NCI-H1105 (cell line): ENCODE data around the gene GATAD2B.
"Not testable (repeated sequence)": the region's sequence is repeated elsewhere in the genome, so short reads cannot be mapped to it uniquely, and the experiment has no call there.

Source experiments
- DNase-seq: peaks from one replicate; lab custom pipeline; 2025; lab: John Stamatoyannopoulos, UW

The GATAD2B gene

DNA sequence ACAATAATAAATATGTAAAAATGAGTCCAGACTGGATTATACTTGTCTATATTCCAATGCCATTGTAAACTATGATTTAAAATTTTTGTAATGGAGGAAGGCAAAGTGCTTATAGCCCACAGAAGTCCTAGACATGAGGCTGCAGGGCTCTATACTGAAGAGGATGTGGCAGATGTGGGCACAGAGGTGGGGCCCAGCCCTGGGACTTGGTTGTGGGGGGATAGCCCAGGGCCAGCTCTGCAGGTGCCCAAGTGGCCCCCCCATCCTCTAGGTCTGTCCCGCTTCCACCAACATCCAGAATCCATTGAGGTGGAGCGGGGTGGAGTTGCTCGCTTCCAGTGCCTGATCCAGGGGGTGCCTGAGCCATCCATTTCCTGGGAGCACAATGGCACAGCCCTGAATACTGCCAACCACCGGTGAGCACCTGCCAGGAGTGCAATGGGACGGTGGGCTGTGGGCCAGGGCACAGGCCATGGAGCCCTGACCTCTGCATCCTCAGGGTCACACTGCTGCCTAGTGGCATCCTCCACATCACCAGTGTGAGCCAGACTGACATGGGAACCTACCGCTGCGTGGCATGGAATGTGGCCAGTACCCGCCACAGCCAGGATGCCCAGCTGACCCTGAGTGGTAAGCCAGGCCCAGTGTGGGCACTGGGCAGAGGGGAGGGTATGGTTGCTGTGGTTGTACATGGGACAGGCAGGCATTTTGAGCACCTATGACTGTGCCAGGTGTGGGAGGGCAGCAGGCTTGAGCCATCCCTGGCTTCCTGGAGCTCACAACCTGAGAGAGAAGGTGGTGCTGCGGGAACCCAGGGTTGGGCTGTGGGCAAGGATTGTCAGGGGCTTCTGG lies 126.6 kb downstream of the GATAD2B start:
- DNase-seq, result no peak

DNA sequence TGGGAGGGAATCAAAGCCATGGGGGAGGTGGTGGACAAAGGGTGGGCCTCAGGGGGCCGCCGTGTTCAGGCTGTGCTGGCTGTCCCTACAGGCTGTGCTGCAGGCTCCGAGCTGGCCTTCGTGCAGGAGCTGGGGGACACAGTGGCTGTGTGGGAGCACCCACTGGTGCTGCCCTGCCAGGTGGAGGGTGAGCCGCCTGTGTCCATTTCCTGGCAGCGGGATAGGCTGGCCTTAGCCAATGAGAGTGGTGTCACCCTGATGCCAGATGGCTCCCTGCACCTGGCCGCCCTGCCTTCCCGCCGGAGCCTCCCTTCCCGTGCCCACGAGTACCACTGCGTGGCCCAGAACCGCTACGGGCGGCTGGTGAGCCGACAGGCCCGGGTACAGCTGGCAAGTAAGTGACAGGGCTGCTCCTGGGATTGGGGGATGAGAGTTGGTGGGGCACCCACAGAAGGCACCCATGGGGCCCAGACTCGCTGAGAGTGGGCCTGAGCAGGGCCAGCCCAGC lies 127.4 kb downstream of the GATAD2B start:
- DNase-seq, result no peak

DNA sequence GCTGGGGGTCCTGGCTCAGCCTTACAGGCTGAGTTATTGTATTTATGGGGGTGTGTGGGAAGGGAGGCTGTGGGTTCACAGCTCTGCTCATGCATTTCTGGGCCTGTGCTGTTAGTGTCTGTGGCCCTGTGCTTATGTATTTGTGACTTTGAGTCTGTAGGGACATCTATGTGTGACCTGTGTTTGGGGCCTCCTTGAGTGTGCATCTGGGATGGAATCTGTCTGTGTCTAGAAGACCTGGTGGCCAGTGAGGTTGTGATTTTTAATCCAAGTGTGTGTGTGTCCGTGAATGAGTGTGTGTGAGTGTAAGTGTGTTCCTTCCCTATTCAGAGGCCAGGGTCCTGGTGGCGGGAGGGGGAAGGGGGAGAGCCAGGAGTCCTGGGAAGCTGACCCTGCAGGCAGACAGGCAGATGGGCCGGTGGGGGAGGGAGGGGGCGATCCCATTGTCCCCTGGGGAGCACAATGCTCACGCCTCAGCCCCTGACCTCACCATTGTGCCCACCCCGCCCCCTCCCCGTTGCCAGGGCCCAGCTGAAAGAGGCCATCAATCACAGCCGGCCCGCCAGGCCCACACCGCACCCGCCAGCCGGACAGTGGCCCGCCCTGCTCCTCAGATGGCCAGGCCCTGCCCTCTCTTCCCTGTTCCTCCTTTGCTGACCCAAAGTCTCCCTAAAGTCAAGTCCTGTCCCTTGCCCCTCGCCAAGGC lies 128.0 kb downstream of the GATAD2B start:
- no peak for DNase-seq

DNA sequence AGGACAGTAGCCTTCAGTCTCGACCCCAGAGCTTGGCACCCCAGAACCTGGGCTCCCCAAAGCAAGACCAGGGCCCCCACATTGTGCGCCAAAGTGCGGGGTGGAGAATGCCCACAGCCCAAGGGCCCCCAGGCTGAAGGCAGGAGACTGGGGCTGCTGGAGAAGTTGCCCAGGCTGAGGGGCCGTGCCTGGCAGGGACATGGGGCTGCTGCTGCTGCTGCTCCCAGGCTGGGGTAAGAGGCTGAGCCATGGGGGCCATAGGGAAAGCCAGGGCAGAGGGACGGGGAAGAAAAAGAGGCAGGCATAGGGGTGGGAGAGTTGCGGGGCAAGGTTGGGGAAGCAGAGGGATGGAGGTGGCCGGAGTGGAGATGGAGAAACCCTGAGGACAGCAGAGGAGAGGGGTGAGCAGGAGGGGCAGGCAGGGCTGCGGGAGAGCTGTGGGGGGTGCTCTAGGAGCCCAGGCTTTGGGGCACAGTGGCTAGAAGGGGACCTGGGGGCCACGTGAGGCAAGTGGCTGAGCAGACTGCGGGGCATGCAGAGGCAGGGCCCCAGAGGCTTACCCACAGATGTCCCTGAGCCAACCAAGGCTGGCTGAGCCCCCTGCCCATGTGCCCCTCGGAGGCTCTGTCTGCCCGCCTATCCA lies 128.7 kb downstream of the GATAD2B start:
- DNase-seq, result no peak

DNA sequence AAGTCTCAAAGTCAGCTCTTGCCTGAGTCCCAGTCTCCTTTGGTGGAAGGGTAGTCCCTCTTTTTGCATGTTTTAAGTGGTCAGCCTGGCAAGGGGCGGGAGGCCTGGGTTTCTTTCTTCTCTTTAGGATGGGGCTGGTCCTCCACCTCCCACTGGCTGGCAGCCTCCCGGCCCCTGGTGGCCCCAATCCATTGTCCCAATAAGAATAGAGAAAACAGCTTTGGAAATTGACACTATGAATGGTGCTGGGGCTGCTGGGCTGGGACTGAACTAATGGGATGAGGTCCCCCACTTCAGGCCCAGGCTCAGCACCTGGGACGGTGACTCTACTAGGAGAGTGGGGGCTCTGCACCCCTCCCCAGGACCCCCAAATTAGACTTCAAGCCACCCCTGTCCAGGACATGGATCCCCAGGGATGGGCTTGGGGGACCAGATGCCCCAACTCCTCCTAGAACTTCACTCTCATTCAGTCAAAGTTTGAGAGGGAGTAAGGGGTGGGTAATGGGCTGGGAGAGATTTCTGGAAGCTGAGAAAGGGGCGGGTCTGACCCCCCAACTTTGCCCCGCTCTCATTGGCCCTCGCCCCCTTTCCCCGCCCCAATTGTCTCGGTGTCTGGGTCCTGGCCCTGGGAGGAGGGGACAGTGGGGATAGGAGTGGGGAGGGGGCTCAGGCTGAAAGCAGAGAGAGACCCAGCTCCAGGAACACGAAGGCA lies 129.4 kb downstream of the GATAD2B start:
- no peak for DNase-seq

DNA sequence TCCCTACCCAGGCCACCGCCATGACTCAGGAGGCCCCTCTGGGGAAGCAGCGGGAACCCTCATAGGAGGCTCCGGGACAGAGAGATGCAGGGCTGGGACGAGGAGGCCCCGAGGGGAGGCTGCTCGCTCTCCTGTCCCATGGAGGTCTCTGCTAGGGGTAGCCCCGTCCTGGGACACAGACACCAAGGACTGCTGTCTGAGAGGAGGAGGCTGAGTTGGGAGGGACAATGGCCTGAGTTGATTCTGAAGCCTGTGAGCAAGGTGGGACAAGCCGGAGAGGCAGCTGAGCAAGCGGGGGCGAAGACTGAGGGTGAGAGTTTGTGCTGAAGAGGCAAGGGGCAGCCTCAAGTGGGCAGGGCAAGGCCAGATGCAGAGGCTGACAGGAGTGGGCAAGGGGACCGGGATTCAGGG lies 130.1 kb downstream of the GATAD2B start:
- no peak for DNase-seq

DNA sequence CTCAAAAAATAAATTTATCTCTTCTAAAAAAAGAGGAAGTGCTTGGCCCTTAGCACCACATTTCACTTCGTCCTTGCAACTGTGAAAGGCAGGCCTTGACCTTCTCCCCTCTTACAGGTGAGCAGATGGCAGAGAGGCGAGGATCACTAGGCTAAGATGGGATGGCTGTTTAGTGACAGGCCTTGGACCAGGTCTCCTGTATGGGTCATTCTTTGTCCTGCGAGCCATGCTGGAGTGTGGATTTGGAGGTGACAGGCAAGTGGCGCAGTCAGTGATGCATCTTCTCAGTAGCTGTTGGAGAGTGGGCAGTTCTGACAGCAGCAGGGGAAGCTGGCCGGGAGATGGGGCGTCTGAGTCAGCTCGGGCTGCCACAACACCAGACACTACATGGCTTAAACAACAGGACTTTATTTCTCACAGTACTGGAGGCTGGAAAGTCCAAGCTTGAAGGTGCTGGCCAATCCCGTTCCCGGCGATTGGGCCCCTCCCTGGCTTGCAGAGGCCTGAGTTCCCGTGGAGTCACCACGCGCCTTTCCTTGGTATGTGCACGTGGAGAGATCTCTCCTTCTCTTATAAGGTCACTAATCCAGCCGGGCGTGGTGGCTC lies 131.0 kb downstream of the GATAD2B start:
- no peak for DNase-seq

DNA sequence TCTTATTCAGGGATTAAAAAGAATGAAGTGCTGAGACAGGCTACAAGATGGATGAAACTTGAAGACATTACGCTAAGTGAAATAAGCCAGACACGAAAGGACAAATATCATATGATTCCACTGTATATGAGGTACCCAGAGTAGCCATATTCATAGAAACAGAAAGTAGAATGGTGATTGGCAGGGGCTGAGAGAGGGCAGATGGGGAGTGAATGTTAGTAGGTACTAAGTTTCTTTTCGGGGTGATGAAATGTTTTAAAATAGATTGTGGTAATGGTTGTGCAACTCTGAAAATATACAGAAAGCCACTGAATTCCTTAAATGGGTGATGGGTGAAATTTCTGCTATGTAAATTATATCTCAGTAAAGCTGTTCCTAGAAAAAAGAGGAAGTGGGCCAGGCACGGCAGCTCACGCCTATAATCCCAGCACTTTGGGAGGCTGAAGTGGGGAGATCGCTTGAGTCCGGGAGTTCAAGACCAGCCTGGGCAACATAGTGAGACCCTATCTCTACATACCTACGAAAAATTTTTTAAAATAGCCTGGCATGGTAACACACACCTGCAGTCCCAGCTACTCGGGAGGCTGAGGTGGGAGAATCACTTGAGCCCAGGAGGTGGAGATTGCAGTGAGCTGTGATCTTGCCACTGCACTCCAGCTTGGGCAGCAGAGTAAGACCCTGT lies 131.7 kb downstream of the GATAD2B start:
- DNase-seq, result no peak

DNA sequence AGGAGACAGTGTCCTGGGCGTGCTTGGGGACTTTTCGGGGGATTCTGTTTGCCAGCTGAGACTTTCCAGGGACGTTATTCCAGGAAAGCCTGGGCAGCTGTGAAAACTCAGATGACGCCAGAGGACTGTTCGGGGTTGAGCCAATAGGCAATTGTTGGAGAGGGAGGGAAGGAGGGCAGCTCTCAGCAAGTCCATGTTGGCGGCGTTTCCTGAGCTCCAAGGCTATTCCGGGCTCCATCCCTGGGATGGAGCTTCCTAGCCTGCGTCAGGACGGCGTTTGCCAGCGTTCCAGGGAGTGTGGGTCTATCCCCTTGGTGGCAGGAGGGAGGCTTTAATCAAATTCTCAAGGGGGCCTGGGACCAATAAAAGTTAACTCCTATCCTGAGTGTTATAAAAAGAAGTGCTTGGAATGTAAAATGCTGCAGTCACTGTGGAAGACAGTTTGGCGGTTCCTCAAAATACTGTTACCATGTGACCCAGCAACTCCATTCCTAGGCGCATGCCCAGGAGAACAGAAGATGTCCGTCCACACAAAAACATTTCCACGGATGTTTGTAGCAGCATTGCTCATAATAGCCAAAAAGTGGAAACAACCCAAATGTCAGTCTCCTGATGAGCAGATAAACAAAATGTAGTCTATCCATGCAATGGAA lies 132.3 kb downstream of the GATAD2B start:
- no peak for DNase-seq

DNA sequence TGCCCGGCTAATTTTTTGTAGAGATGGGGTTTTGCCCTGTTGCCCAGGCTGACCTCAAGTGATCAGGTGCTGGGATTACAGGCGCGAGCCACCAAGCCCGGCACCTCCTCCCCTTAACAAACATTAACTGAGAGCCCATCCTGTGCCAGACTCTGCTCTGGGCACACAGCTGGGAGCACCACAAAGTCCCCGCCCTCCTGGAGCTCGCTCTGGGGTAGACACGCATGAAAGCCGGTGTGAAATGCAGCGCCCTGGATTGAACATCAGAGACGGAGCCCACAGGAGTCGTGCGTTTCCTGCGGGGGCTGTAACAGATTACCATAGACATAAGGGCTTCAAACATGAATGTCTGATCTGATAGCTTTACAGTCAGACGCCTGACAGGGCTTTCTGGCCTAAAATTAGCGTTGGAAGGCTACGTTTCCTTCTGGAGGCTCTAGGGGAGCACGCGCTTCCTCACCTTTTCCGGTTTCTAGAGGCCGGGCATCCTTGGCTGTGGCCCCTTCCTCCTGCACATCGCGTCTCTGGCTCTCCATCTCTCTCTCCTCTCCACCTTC lies 133.2 kb downstream of the GATAD2B start:
- no peak for DNase-seq

DNA sequence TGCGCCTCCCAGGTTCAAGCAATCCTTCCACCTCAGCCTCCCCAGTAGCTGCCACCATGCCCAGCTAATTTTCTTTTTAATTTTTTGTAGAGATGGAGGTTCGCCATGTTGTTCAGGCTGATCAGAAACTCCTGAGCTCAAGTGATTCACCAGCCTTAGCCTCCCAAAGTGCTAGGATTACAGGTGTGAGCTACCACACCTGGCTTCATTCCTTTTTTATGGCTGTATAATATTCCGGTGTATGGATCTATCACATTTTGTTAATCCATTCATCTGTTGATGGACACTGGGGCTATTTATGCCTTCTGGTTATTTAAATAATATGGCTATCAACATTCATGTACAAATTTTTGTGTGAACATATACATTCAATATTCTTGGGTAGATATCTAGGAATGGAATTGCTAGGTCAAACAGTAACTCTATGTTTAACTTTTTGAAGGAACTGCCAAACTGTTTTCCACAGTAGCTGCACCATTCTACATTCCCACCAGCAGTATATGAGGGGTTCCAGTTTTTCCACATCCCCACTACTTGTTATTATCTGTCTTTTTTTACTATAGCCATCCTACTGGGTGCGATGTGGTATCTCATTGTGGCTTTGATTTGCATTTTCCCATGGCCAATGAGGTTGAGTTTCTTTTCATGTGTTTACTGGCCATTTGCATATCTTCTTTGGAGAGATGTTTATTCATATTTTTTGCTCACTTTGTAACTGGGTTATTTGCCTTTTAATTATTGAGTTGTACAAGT lies 136.6 kb downstream of the GATAD2B start:
- DNase-seq, result no peak

DNA sequence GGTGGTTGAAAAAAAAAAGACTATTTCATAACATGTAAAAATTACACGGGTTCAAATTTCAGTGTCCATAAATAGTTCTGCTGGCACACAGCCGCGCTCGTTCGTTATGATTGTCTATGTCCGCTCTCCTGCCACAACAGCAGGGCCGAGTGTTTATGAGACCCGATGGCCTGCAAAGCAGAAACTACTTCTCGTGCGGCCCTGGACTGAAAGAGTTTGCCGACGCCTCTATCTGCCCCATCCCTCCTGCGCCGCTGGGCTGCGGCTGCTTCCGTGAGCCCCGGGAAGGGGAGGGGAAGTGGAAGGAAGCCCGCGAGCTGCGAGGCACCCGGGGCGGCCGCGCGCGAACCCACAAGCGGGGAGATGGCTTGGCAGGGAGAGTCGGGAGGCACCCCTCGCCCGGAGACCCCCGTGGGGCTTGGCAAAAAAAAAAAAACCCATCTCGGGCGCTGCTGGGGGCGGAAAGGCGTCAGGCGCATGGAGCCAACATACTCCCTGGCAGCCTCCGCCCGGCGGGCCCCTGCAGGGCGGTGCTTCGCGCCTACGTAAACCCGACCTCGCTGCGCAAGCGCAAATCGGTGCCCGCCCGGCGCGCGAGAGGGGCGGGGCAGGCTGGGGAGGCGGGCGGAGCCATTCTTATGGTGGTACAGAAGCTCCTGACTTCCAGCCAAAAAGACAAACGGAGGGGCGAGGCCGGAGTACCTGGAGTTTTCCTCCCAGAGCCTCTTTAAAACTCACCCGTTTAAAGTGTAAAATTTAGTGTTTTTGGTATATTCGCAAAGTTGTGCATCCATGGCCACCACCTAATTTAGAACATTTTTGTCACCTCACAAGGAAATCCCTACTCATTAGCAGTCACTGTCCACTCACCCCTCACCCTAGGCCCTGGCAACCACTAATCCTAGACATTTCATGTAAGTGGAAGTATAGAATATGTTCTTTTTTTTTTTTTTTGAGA lies 139.3 kb downstream of the GATAD2B start:
- DNase-seq, result peak; percentile 79

DNA sequence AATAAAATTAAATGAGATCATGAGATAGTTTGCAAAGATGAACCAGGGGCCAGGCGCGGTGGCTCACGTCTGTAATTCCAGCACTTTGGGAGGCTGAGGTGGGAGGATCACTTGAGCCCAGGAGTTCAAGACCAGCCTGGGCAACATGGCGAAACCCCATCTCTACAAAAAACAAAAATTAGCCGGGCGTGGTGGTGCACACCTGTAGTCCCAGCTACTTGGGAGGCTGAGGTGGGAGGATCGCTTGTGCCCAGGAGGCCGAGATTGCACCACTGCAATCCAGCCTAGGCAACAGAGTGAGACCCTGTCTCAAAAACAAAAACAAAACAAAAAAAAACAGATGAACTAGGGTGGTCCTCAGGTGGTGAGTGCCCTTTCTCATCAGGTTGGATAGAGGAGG lies 140.1 kb downstream of the GATAD2B start:
- not testable (repeated sequence) for DNase-seq

DNA sequence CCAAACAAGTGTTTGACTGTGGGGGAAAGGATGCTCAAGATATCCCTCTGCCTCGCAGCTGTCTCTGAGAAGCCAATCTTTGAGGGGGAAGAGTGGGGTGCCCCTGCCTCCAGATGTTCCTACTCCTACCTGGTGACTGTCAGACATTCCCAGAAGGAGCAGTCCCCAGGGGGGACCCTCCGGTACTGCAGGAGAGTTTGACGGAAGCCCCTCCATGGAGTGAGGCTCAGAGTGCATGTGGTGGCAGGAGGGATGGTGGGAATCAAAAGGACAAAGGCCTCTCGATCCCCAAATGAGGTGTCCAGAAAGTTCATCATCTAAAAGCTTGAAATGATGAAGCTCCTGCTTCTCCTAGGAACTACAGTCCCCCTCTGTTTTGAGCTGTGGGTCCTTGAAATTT lies 142.2 kb downstream of the GATAD2B start:
- DNase-seq, result no peak

DNA sequence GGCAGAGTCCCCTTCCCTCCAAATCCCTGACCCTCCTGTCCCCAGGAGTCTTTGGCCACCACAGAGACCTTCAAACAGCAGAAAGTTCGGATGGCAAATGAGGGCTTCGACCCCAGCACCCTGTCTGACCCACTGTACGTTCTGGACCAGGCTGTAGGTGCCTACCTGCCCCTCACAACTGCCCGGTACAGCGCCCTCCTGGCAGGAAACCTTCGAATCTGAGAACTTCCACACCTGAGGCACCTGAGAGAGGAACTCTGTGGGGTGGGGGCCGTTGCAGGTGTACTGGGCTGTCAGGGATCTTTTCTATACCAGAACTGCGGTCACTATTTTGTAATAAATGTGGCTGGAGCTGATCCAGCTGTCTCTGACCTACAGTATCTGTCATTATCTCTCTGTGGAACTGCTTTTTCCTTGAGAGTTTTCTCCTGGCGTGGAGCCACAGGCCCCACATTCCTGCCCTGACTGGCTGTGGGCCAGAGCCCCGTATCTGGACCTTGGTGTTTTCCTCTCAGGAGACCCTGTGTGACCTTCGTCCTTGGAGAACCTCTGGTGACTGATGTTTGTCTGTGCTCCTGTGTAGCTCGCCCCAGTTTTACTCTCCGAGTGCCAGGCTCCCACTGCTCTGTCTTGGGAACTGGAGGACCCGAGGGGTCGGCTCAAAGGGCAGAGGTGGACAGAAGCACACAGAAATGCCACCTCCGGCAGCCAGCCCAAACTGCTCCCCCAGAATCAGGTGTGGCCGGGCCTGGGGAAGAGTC lies 142.8 kb downstream of the GATAD2B start:
- no peak for DNase-seq

DNA sequence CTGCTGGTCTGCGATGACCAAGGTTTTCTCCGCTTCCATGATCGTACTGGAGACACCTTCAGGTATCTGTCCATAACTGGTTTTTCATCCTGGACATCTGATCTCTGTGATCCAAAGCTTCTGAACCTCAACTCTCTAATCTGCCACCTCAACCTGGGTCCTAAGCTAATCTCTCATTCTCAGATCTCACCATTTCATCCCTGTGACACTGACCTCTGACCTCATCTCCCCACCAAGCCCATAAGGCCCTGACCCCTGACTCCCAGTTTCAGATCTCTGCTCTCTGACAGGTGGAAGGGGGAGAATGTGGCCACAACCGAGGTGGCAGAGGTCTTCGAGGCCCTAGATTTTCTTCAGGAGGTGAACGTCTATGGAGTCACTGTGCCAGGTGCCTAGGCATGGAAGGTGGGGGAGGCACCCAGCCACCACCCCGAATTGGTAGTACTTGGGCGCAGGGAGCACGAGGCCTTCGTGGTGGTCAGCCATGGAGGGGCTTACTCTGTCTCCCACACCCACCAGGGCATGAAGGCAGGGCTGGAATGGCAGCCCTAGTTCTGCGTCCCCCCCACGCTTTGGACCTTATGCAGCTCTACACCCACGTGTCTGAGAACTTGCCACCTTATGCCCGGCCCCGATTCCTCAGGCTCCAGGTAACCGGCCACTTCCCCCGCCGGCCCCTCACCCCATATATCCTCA lies 143.8 kb downstream of the GATAD2B start:
- DNase-seq, result no peak
